ENCODE results near the gene HACD3.

- TF ChIP-seq CTCF (IDR thresholded peaks at IDR 0.05) (no peak), POLR2A (IDR thresholded peaks at IDR 0.05) (no peak), POLR2AphosphoS5 (IDR thresholded peaks at IDR 0.05) (no peak)
These were observed 20.9 kb downstream of the HACD3 start for GRCh38 chr15:65551183-65551582.

Measured in prostate gland (tissue), 2 donors.